GM23248 (cell line): Measurements from ENCODE around the gene FOXP2. TPM values are rescaled to one million over a fixed set of nuclear protein-coding genes. Genes with fewer than 3 reads are reported as not detected.

ENCODE experiments used
- DNase-seq: peaks from one replicate; pipeline ENCODE4 v3.0.0-alpha.2; 2015
- H2AFZ ChIP-seq: fragments of 200-600 bp; sonication (generic); 2 replicates; pipeline ENCODE4 v1.6.1; 2016; ENCODE audit warnings: antibody characterized with exemption
- H3F3A ChIP-seq: fragments of 200-600 bp; sonication (generic); 2 replicates; pipeline ENCODE4 v1.6.1; 2016; ENCODE audit warnings: mild to moderate bottlenecking, antibody characterized with exemption, mixed run types; ENCODE audit not compliant: insufficient read depth
- H3K27ac ChIP-seq: fragments of 200-600 bp; sonication (generic); 2 replicates; pipeline ENCODE4 v1.5.1; 2016; ENCODE audit warnings: mild to moderate bottlenecking
- H3K27me3 ChIP-seq: fragments of 200-600 bp; sonication (generic); replicated peaks from 2 replicates; pipeline ENCODE4 v1.6.1; 2016; ENCODE audit warnings: mild to moderate bottlenecking; ENCODE audit not compliant: insufficient read depth
- H3K36me3 ChIP-seq: fragments of 200-600 bp; sonication (generic); 2 replicates; pipeline ENCODE4 v1.6.1; 2016; ENCODE audit warnings: low read depth, mild to moderate bottlenecking
- H3K4me1 ChIP-seq: fragments of 200-600 bp; sonication (generic); 2 replicates; pipeline ENCODE4 v1.6.1; 2016; ENCODE audit warnings: mild to moderate bottlenecking; ENCODE audit not compliant: insufficient read depth
- H3K4me2 ChIP-seq: fragments of 200-600 bp; sonication (generic); one replicate; pipeline ENCODE4 v1.6.1; 2016; ENCODE audit warnings: mild to moderate bottlenecking; ENCODE audit not compliant: unreplicated experiment
- H3K4me3 ChIP-seq: fragments of 200-600 bp; sonication (generic); 2 replicates; pipeline ENCODE4 v1.5.1; 2016; ENCODE audit warnings: mild to moderate bottlenecking
- H3K79me2 ChIP-seq: fragments of 200-600 bp; sonication (generic); 2 replicates; pipeline ENCODE4 v1.6.1; 2016; ENCODE audit warnings: mild to moderate bottlenecking; ENCODE audit not compliant: insufficient read depth
- H3K9ac ChIP-seq: fragments of 200-600 bp; sonication (generic); 2 replicates; pipeline ENCODE4 v1.6.1; 2016; ENCODE audit warnings: mild to moderate bottlenecking
- H3K9me2 ChIP-seq: fragments of 200-600 bp; sonication (generic); 2 replicates; pipeline ENCODE4 v1.6.1; 2016; ENCODE audit warnings: mixed run types, mild to moderate bottlenecking, moderate library complexity; ENCODE audit not compliant: insufficient read depth
- H3K9me3 ChIP-seq: fragments of 200-600 bp; sonication (generic); one replicate; pipeline ENCODE4 v1.6.1; 2017; ENCODE audit warnings: low read depth
- H4K20me1 ChIP-seq: fragments of 200-600 bp; sonication (generic); 2 replicates; pipeline ENCODE4 v1.6.0; 2016; ENCODE audit not compliant: insufficient read depth
- EZH2 ChIP-seq: fragments of 200-600 bp; sonication (generic); IDR thresholded peaks from 2 replicates; pipeline ENCODE4 v1.6.1; 2018; ENCODE audit warnings: antibody characterized with exemption, mild to moderate bottlenecking; ENCODE audit not compliant: insufficient read depth, poor library complexity, severe bottlenecking
- EZH2phosphoT487 ChIP-seq: fragments of 200-600 bp; sonication (generic); IDR thresholded peaks from 2 replicates; pipeline ENCODE4 v1.6.1; 2018; ENCODE audit warnings: antibody characterized with exemption, moderate library complexity, mild to moderate bottlenecking, low read depth; ENCODE audit not compliant: insufficient read depth
- WGBS, 2 experiments: methylation state at CpG; one replicate each; pipeline ENCODE4 v1.1.6; 2015 to 2017; ENCODE audit warnings: low lambda C conversion rate in 2 of 2, low coverage in 1 of 2; ENCODE audit errors: missing lambda C conversion rate in 2 of 2; 5-methylcytosine and 5-hydroxymethylcytosine counted together
- in situ Hi-C: fragments of 300-500 bp; cut with MboI; formaldehyde crosslinking; loops from 2 replicates; pipeline ENCODE4 v1.15.0; 2020
- microRNA-seq: library from miRNA; unstranded; fragments of <30 nt; microRNA quantifications from one replicate; pipeline ENCODE4, GENCODE V29; 2016; ENCODE audit warnings: borderline number of aligned reads
- polyA plus RNA-seq: library from polyadenylated mRNA; unstranded; fragments of >200 nt; fragmentation: Nextera tagmentation; extraction: Ambion mirVana; gene quantifications from 2 replicates; pipeline ENCODE4 v1.2.1, GENCODE V29; 2016
- small RNA-seq: library from RNA; depleted of rRNA; stranded (forward); fragments of <200 nt; gene quantifications from one replicate; pipeline ENCODE3, GENCODE V24; 2014; ENCODE audit warnings: low read depth, low replicate concordance
- total RNA-seq: library from RNA; depleted of rRNA; stranded (reverse); fragments of >200 nt; shearing (Covaris generic); gene quantifications from 2 replicates; pipeline ENCODE4 v1.2.3, GENCODE V29; 2014

Gene FOXP2
- total and polyA plus RNA-seq, 2 experiments from 2014 or later, result 2.3 to 5.0 TPM

GRCh38 chr7:114722562-114722961 is 307.9 kb downstream of the FOXP2 start:
- Histone ChIP-seq H3K9me3 (no peaks in the 10 kb centered on the region), H3K9me2 (0 out of 2 replicates have a peak, but pooled peaks cover 4% of the 10 kb centered on the region), H2AFZ (no peak overlapping the region), H3K36me3 (no peaks in the 10 kb centered on the region), H3F3A (no peaks in the 10 kb centered on the region), H3K9ac (no peak overlapping the region), H3K4me2 (no peak overlapping the region), H3K4me3 (no peak overlapping the region), H3K79me2 (no peaks in the 10 kb centered on the region), H3K27me3 (no peaks in the 10 kb centered on the region), H4K20me1 (no peaks in the 10 kb centered on the region), H3K4me1 (no peaks in the 10 kb centered on the region), H3K27ac (no peak overlapping the region)
- in situ Hi-C loops, result no loop called here
- peak; percentile 12 for DNase-seq
- TF ChIP-seq EZH2 (no peak), EZH2phosphoT487 (no peak)

GRCh38 chr7:114723308-114723707 is 308.7 kb downstream of the FOXP2 start:
- Histone ChIP-seq H4K20me1 (no peaks in the 10 kb centered on the region), H3K36me3 (no peaks in the 10 kb centered on the region), H3K9ac (no peak overlapping the region), H3K9me3 (no peaks in the 10 kb centered on the region), H3K4me2 (no peak overlapping the region), H2AFZ (no peak overlapping the region), H3K9me2 (0 out of 2 replicates have a peak, but pooled peaks cover 4% of the 10 kb centered on the region), H3K79me2 (no peaks in the 10 kb centered on the region), H3F3A (no peaks in the 10 kb centered on the region), H3K4me1 (no peaks in the 10 kb centered on the region), H3K4me3 (no peak overlapping the region), H3K27ac (no peak overlapping the region), H3K27me3 (no peaks in the 10 kb centered on the region)
- 87% methylated on average over 1 of the region's 1 CpG for WGBS, 2 experiments
- no peak for DNase-seq
- TF ChIP-seq EZH2 (no peak), EZH2phosphoT487 (no peak)
- in situ Hi-C loops, result no loop called here

- 91 to 97% methylated on average over 2 of the region's 2 CpGs for WGBS, 2 experiments
- Histone ChIP-seq H3K9me3 (no peaks in the 10 kb centered on the region), H3K9me2 (no peaks in the 10 kb centered on the region), H3K4me2 (no peak overlapping the region), H3K9ac (no peak overlapping the region), H3K36me3 (no peaks in the 10 kb centered on the region), H2AFZ (no peak overlapping the region), H3F3A (no peaks in the 10 kb centered on the region), H3K4me1 (no peaks in the 10 kb centered on the region), H3K79me2 (no peaks in the 10 kb centered on the region), H4K20me1 (no peaks in the 10 kb centered on the region), H3K27ac (no peak overlapping the region), H3K4me3 (no peak overlapping the region), H3K27me3 (no peaks in the 10 kb centered on the region)
- in situ Hi-C loops, result no loop called here
- no peak for TF ChIP-seq EZH2phosphoT487
- no peak for TF ChIP-seq EZH2
- DNase-seq, result no peak
Observed at GRCh38 chr7:114740095-114740494, 325.5 kb downstream of the FOXP2 start.

DNA sequence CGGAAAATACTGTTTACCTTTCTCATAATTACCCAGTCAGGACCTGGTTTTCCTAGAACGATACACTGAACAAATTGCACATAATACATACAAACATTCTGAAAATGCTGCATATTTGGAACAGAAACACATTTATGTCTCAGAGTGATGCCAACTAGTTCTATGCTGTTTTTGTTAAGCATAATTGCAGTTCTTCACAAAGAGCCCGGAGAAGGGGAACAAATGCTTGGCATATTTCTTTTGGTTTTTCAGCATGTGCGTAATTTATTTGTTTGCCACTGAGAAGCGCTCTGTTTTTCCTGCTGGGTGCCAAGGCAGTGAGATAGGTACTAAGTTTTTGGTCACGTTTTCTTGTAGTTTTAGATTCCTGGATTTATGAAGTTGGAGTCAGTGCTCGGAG is 326.3 kb downstream of the FOXP2 start:
- Histone ChIP-seq H3K79me2 (no peaks in the 10 kb centered on the region), H3K9me2 (no peaks in the 10 kb centered on the region), H2AFZ (no peak overlapping the region), H4K20me1 (no peaks in the 10 kb centered on the region), H3K36me3 (no peaks in the 10 kb centered on the region), H3K9me3 (no peaks in the 10 kb centered on the region), H3K4me2 (no peak overlapping the region), H3F3A (no peaks in the 10 kb centered on the region), H3K4me1 (no peaks in the 10 kb centered on the region), H3K27me3 (no peaks in the 10 kb centered on the region), H3K27ac (no peak overlapping the region), H3K4me3 (no peak overlapping the region), H3K9ac (no peak overlapping the region)
- WGBS, 2 experiments, result 89 to 90% methylated on average over 7 of the region's 7 CpGs
- TF ChIP-seq EZH2 (no peak), EZH2phosphoT487 (no peak)
- DNase-seq, result no peak
- in situ Hi-C loops, result no loop called here

GRCh38 chr7:114741911-114742310 is 327.3 kb downstream of the FOXP2 start:
- TF ChIP-seq EZH2phosphoT487, result no peak
- TF ChIP-seq EZH2, result no peak
- Histone ChIP-seq H3K9me3 (no peaks in the 10 kb centered on the region), H2AFZ (no peak overlapping the region), H3F3A (no peaks in the 10 kb centered on the region), H3K9ac (no peak overlapping the region), H3K4me1 (no peaks in the 10 kb centered on the region), H3K27me3 (no peaks in the 10 kb centered on the region), H3K36me3 (no peaks in the 10 kb centered on the region), H4K20me1 (no peaks in the 10 kb centered on the region), H3K4me2 (no peak overlapping the region), H3K79me2 (no peaks in the 10 kb centered on the region), H3K27ac (no peak overlapping the region), H3K4me3 (no peak overlapping the region), H3K9me2 (no peaks in the 10 kb centered on the region)
- in situ Hi-C loops, result no loop called here
- WGBS, 2 experiments, result 95 to 100% methylated on average over 1 of the region's 1 CpG
- no peak for DNase-seq

Small RNA genes lying within 50 kb of the gene (microRNA-seq; reads per million reads assigned to microRNA genes)
- gene MIR3666, result not detected

Small RNA genes lying within 50 kb of the gene (small RNA-seq; reads per million reads assigned to genes)
- gene MIR3666, result not detected
- gene RNA5SP238, result not detected
